Mucosa of stomach (tissue), 1 donor: ENCODE data around the gene GLB1L3.
"Not testable (repeated sequence)": the region's sequence is repeated elsewhere in the genome, so short reads cannot be mapped to it uniquely, and the experiment has no call there.

Source experiments
- H3K27me3 ChIP-seq: one replicate; pipeline ENCODE4 v1.7.0; 2013; ENCODE audit warnings: mild to moderate bottlenecking, low read length; ENCODE audit not compliant: control insufficient read depth, insufficient read depth
- H3K36me3 ChIP-seq: one replicate; pipeline ENCODE4 v1.7.0; 2013; ENCODE audit warnings: low read length; ENCODE audit not compliant: control insufficient read depth, insufficient read depth
- H3K4me1 ChIP-seq: one replicate; pipeline ENCODE4 v1.7.0; 2013; ENCODE audit warnings: mild to moderate bottlenecking, low read length; ENCODE audit not compliant: control insufficient read depth, insufficient read depth
- H3K4me3 ChIP-seq: one replicate; pipeline ENCODE4 v1.7.0; 2013; ENCODE audit warnings: low read length
- H3K9ac ChIP-seq: one replicate; pipeline ENCODE4 v1.7.0; 2013; ENCODE audit warnings: mild to moderate bottlenecking, low read length, moderate library complexity
- H3K9me3 ChIP-seq: one replicate; pipeline ENCODE4 v1.7.0; 2013; ENCODE audit warnings: mild to moderate bottlenecking, low read length, moderate library complexity; ENCODE audit not compliant: control insufficient read depth
- donor health status: Pancreatic carcinoma.

GLB1L3 gene

DNA sequence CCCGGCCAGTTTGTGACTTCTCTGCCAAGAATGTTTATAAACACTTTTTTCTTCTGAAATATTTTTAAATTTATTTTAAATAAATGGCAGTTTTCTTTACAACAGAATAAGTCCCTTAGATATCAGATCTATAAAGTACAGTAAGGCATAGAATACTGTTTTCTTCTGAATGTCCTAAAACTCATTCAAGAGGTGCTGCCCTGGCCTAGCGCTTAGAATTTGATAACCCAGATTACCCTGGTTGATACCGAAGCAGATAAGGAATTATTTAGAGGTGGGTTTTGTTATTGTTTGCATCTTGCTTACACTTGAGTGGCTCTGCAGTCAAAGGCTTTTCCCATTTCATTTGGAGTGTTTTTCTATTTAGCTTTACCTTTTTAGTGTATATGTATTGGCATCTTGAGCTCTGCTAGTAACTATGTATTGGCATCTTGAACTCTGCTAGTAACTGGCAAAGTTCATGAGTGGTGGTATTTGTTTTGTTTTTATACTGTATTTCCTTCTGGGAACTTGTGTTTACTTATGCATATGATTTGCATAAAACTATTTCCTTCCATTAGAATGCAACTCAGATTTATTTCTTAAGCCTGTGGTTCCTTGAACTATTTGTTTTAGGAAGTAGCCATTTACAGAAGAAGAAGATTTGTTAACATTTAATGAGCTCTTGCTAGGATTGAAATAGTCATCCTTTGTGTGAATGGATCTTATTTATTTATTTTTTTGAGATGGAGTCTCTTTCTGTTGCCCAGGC lies 21.6 kb upstream of the GLB1L3 start:
- H3K4me1 ChIP-seq, result peaks cover 13% of the 10 kb centered on the region
- H3K9ac ChIP-seq, result no peak overlapping the region
- no peaks in the 10 kb centered on the region for H3K27me3 ChIP-seq
- H3K9me3 ChIP-seq, result no peaks in the 10 kb centered on the region
- no peaks in the 10 kb centered on the region for H3K36me3 ChIP-seq
- H3K4me3 ChIP-seq, result no peak overlapping the region

DNA sequence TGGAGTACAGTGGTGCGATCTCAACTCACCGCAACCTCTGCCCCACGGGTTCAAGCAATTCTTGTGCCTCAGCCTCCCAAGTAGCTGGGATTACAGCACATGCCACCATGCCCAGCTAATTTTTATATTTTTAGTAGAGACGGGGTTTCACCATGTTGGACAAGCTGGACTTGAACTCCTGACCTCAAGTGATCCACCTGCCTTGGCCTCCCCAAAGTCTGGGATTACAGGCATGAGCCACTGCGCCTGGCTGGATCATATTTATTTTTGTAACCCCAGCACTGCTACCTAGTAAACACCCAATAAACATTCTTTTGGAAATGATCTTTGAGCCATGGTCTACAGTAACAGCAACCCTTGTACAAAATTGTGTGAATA lies 21.0 kb upstream of the GLB1L3 start:
- H3K9me3 ChIP-seq, H3K4me3 ChIP-seq, H3K36me3 ChIP-seq, H3K9ac ChIP-seq, H3K27me3 ChIP-seq: not testable (repeated sequence)
- peaks cover 13% of the 10 kb centered on the region for H3K4me1 ChIP-seq

DNA sequence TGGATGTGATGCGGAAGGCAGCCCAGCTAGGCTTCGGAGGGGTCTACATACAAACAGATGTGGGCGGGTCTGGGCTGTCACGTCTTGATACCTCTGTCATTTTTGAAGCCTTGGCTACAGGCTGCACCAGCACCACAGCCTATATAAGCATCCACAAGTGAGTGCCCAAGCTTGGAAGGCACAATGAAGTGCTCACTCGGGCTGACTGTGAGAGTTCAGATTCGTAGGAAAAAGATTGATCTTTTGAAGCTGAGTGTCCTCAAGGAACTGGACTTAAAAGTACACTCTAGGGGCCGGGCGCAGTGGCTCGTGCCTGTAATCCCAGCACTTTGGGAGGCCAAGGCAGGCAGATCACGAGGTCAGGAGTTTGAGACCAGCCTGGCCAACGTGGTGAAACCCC lies 19.1 kb upstream of the GLB1L3 start:
- no peaks in the 10 kb centered on the region for H3K9me3 ChIP-seq
- no peaks in the 10 kb centered on the region for H3K36me3 ChIP-seq
- no peaks in the 10 kb centered on the region for H3K27me3 ChIP-seq
- H3K9ac ChIP-seq, result no peak overlapping the region
- H3K4me1 ChIP-seq, result peaks cover 8% of the 10 kb centered on the region
- no peak overlapping the region for H3K4me3 ChIP-seq

DNA sequence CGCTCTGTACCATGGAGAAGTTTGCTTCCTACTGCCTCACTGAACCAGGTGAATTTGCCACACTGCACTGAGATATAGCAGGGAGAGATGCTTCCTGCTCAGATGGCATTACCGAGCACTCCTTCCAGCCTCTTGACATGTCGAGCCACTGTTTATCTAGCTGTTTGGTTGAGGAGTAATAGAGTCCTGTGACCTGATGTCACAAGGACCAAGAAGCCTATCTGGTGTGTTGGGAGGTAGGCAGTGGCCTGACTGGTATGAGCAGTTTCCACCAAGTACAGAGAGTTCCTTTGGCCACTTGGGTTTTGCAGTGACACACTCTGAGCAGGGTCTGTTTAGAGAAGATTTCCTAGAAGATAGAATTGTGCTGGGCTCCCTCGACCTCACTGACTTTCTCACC lies 17.6 kb upstream of the GLB1L3 start:
- no peaks in the 10 kb centered on the region for H3K36me3 ChIP-seq
- no peaks in the 10 kb centered on the region for H3K9me3 ChIP-seq
- no peak overlapping the region for H3K9ac ChIP-seq
- peaks cover 5% of the 10 kb centered on the region for H3K4me1 ChIP-seq
- H3K27me3 ChIP-seq, result no peaks in the 10 kb centered on the region
- no peak overlapping the region for H3K4me3 ChIP-seq

DNA sequence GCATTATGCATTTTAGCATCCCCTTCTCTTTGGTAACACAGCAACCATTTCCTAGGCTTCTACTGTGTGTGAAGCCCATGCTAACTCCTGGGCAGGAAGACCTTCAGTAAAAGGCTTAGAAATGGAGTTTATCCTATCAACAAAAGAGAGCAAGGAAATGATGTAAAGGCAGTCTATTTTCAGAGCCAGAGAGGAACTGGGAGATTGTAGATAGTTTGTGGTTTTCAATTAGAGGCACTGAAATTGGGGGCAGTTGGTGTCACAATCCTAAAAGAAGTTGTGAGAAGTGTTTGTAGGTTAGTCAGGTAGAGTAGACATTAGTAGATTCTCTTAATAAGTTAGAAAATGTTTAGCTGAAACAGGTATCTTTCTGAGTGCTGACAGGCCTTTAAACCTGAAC lies 15.7 kb upstream of the GLB1L3 start:
- Histone ChIP-seq H3K9me3 (no peaks in the 10 kb centered on the region), H3K4me3 (no peak overlapping the region), H3K36me3 (no peaks in the 10 kb centered on the region), H3K4me1 (no peaks in the 10 kb centered on the region), H3K9ac (no peak overlapping the region), H3K27me3 (no peaks in the 10 kb centered on the region)

DNA sequence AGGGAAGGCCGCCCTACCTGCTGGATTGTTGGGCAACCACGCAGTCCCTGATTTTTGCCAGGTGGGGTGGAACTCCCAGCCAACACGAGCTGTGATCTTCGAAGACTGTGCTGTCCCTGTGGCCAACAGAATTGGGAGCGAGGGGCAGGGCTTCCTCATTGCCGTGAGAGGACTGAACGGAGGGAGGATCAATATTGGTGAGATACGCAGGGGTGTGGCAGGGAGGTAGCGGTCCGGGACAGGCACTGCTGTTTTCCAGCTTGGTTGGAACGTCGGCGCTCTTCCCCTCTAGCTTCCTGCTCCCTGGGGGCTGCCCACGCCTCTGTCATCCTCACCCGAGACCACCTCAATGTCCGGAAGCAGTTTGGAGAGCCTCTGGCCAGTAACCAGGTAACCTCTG lies 15.2 kb upstream of the GLB1L3 start:
- Histone ChIP-seq H3K27me3 (no peaks in the 10 kb centered on the region), H3K9ac (no peak overlapping the region), H3K36me3 (no peaks in the 10 kb centered on the region), H3K9me3 (no peaks in the 10 kb centered on the region), H3K4me3 (no peak overlapping the region), H3K4me1 (no peaks in the 10 kb centered on the region)

DNA sequence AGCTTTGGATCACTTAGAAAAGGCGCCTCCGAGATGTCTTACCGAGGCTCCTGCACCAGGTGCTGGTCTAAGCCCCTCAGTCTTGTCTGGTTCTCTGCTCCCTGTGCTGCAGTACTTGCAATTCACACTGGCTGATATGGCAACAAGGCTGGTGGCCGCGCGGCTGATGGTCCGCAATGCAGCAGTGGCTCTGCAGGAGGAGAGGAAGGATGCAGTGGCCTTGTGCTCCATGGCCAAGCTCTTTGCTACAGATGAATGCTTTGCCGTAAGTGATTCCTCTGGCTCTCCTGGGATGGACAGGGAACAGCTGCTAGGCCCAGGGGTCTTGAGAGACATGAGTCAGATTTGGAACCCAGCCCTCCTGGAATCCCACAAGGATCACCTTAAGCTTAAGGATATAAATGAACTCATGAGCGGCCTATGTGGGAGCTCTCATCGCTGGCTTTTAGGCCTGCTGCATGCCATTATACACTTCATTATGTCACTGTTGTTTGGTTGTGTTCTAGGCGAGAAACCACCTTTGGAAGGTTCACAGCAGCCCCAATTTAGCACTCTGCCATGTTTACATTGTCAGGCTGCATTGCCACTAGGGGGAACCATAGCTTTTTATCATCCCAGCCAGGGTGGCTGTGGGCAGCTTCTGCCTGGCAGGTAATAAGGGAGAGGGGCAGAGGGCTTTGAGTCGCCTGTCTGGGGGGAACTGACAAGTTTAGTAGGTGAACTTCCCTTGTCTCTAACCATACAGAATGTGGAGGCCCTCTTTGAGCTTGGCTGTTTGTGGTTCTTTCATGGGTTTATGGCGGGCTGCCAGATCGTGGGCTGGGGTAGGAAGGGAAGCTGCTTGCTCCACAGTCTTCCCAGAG lies 14.3 kb upstream of the GLB1L3 start:
- Histone ChIP-seq H3K4me1 (peaks cover 5% of the 10 kb centered on the region), H3K27me3 (no peaks in the 10 kb centered on the region), H3K36me3 (no peaks in the 10 kb centered on the region), H3K9me3 (no peaks in the 10 kb centered on the region), H3K9ac (no peak overlapping the region), H3K4me3 (no peak overlapping the region)

DNA sequence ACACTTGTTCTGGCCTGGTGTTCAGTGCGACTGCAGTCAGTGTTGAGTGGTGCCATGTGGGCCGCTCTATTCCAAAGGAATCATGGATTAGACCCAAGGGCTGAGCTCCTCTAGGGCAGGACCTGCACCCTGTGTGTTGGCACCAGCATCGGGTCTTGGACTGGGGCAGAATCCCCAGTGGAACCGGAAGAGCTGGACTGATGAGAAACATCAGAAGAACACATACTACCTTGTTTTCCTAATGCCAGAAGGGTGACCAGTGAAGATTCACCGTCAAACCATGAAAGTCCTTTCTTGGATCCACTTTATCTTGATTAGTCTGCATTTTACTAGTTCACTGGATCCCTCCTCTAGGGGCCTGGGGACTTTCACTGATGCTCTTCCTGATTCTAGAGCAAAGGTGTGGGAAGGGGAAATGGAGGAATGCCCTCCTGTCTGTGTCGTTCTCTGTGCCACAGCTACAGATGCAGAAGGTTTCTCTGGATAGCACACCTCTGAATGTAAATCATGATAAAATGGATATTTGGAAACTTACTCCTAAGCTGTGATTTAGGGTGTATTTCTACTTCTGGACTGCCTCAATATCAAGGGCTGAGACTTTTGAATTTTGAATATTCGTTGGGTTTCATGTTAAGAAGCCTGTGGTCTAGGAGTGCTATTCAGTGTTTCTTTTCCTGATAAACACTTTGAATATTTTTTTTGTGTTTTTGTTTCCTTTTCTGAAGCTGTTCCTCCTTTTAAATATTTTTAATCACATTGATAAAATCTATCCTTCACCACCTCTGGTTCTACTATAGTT lies 11.0 kb upstream of the GLB1L3 start:
- Histone ChIP-seq H3K36me3 (no peaks in the 10 kb centered on the region), H3K9ac (no peak overlapping the region), H3K4me1 (peaks cover 9% of the 10 kb centered on the region), H3K4me3 (no peak overlapping the region), H3K27me3 (no peaks in the 10 kb centered on the region), H3K9me3 (no peaks in the 10 kb centered on the region)

DNA sequence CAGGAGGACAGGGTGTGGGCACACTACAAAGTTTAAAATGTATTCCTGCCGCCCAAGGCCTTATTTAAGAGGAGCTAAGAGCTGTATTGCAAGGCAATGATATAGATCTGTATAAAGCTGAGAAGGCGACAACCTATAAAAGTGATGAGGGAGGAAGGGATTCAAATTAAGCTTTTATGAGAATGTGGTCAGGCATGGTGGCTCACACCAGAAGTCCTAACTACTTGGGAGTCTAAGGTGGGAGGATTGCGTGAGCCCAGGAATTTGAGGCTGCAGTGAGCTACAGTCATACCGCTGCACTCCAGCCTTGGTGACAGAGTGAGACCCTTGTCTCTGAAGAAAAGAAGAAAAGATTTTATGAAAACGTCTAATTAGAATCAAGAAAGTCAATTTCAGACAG lies 9.7 kb upstream of the GLB1L3 start:
- no peaks in the 10 kb centered on the region for H3K9me3 ChIP-seq
- no peak overlapping the region for H3K9ac ChIP-seq
- H3K4me3 ChIP-seq, result no peak overlapping the region
- H3K36me3 ChIP-seq, result no peaks in the 10 kb centered on the region
- H3K27me3 ChIP-seq, result peaks cover 7% of the 10 kb centered on the region
- H3K4me1 ChIP-seq, result peaks cover 9% of the 10 kb centered on the region

DNA sequence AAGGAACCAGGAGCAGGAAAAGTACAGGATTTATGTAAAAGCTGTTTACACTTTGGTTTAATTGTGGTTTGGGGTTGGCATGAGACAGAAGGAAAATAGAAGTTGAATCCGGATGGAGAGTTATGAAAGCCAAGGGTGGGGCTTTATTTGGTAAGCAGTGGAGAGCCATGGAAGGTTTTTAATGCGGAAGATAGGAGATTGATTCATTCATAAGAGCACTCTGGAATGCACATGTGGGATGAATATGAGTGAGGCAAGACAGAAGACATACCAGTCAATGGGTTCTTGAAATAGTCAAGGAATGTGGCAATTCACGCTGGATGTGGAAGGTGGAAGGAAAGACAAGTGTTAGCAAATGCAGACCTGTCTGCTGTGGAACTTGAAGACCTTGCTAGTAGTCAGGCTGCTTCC lies 9.3 kb upstream of the GLB1L3 start:
- no peaks in the 10 kb centered on the region for H3K36me3 ChIP-seq
- no peak overlapping the region for H3K9ac ChIP-seq
- H3K9me3 ChIP-seq, result no peaks in the 10 kb centered on the region
- H3K4me3 ChIP-seq, result no peak overlapping the region
- peaks cover 11% of the 10 kb centered on the region for H3K27me3 ChIP-seq
- H3K4me1 ChIP-seq, result peaks cover 9% of the 10 kb centered on the region

DNA sequence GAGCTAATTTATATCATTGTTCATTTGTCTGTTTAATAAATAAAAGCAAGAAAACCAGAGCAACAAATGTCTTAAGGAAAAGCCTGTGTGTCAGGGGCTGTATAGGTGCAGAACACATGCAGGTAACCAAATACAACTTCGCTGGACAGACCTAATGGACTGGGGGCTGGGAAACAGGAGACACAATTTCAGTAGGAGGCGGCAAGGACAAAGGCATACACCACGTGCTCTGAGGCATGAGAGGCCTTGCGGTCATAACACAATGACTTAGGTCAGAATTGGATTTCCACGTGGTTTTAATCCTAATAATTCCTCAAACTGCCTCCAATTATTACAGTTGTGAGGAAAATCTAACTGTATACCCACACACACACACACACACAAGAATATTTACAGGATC lies 8.7 kb upstream of the GLB1L3 start:
- H3K27me3 ChIP-seq, result peaks cover 12% of the 10 kb centered on the region
- H3K4me1 ChIP-seq, result peaks cover 9% of the 10 kb centered on the region
- H3K4me3 ChIP-seq, result no peak overlapping the region
- no peak overlapping the region for H3K9ac ChIP-seq
- no peaks in the 10 kb centered on the region for H3K36me3 ChIP-seq
- no peaks in the 10 kb centered on the region for H3K9me3 ChIP-seq

DNA sequence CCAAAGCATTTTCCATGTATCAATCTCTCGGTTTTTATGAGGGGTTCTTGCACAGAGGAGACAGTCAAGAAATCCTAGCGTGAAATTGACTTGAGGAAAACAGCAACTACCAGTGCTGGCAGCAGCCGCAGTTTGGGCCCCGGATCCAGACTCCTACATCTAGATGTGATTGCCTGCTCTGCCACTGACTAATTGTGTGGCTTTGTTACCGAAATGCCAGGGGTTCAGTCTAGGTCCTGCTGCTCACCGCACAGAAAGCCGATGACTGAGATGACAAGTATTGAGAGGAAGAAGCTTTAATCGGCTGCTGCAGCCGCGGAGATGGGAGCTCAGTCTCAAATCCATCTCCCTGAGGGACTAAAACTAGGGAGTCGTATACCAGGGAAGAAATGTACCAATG lies 8.2 kb upstream of the GLB1L3 start:
- peaks cover 9% of the 10 kb centered on the region for H3K4me1 ChIP-seq
- H3K4me3 ChIP-seq, result no peak overlapping the region
- H3K9me3 ChIP-seq, result no peaks in the 10 kb centered on the region
- H3K36me3 ChIP-seq, result no peaks in the 10 kb centered on the region
- peaks cover 17% of the 10 kb centered on the region for H3K27me3 ChIP-seq
- no peak overlapping the region for H3K9ac ChIP-seq
